Glutamatergic neuron (in vitro differentiated cells): ENCODE results near the gene GGCT. TPM values are rescaled to one million over a fixed set of nuclear protein-coding genes. Genes with fewer than 3 reads are reported as not detected.
A peak's percentile ranks its signal among the peaks of the same experiment; 100 is the strongest.

Experiments
- DNase-seq: peaks from one replicate; pipeline ENCODE4 v3.0.0; 2022
- H3K27ac Mint-ChIP-seq: one replicate; pipeline ENCODE4 v1.8.0; 2020; ENCODE audit warnings: mild to moderate bottlenecking, mixed read lengths, inconsistent platforms; ENCODE audit not compliant: unreplicated experiment
- H3K27me3 Mint-ChIP-seq: one replicate; pipeline ENCODE4 v1.8.0; 2020; ENCODE audit warnings: mild to moderate bottlenecking, moderate library complexity, mixed read lengths, inconsistent platforms; ENCODE audit not compliant: unreplicated experiment
- H3K36me3 Mint-ChIP-seq: one replicate; pipeline ENCODE4 v1.8.0; 2020; ENCODE audit warnings: mild to moderate bottlenecking, mixed read lengths, inconsistent platforms; ENCODE audit not compliant: unreplicated experiment
- H3K4me1 Mint-ChIP-seq: one replicate; pipeline ENCODE4 v1.8.0; 2020; ENCODE audit warnings: mild to moderate bottlenecking, low read depth, mixed read lengths, inconsistent platforms; ENCODE audit not compliant: unreplicated experiment
- H3K4me3 Mint-ChIP-seq: one replicate; pipeline ENCODE4 v1.8.0; 2020; ENCODE audit warnings: mild to moderate bottlenecking, mixed read lengths, inconsistent platforms; ENCODE audit not compliant: unreplicated experiment
- H3K9me3 Mint-ChIP-seq: one replicate; pipeline ENCODE4 v1.8.0; 2020; ENCODE audit warnings: mild to moderate bottlenecking, moderate library complexity, mixed read lengths, inconsistent platforms; ENCODE audit not compliant: unreplicated experiment
- total RNA-seq: library from RNA; stranded (reverse); fragmentation: NEBNext Ultra II Directional; extraction: Animal tissue kit (Norgen Biotek cat#: 25700); gene quantifications from one replicate; pipeline ENCODE4 v1.2.1, GENCODE V29; 2021; ENCODE audit not compliant: unreplicated experiment
- TF ChIP-seq, protein P1 (sequence below): fragments of 200-600 bp; sonication (generic); IDR thresholded peaks from one replicate; pipeline ENCODE4 v1.5.0; 2021; ENCODE audit not compliant: partially characterized antibody, unreplicated experiment

The GGCT gene
- total RNA-seq, 1 donor from 2014 or later: 25.0 TPM

DNA sequence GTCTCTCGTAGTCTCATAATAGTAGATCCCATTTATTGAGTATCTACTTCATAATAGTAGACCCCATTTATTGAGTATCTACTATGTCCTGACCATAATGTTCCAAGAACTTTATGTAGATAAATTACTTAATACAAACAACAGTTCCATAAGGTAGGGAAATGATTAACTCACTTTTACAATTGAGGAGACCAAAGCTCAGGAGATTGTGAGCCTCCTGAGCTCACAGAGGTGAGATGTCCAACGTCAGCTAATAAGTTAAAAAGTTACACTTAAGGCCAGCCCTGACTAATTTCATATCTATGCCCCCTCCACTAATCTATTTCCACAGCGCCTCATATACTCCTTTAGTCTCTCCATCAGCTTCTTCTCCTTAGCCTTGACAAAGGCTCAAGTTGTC, 17.5 kb upstream of the GGCT start:
- H3K4me3 Mint-ChIP-seq: no peak overlapping the region
- no peaks in the 10 kb centered on the region for H3K9me3 Mint-ChIP-seq
- H3K27me3 Mint-ChIP-seq: no peaks in the 10 kb centered on the region
- H3K27ac Mint-ChIP-seq: no peak overlapping the region
- TF ChIP-seq, protein P1, sequence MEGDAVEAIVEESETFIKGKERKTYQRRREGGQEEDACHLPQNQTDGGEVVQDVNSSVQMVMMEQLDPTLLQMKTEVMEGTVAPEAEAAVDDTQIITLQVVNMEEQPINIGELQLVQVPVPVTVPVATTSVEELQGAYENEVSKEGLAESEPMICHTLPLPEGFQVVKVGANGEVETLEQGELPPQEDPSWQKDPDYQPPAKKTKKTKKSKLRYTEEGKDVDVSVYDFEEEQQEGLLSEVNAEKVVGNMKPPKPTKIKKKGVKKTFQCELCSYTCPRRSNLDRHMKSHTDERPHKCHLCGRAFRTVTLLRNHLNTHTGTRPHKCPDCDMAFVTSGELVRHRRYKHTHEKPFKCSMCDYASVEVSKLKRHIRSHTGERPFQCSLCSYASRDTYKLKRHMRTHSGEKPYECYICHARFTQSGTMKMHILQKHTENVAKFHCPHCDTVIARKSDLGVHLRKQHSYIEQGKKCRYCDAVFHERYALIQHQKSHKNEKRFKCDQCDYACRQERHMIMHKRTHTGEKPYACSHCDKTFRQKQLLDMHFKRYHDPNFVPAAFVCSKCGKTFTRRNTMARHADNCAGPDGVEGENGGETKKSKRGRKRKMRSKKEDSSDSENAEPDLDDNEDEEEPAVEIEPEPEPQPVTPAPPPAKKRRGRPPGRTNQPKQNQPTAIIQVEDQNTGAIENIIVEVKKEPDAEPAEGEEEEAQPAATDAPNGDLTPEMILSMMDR: no peak
- no peak for DNase-seq
- peaks cover 10% of the 10 kb centered on the region for H3K4me1 Mint-ChIP-seq
- H3K36me3 Mint-ChIP-seq: no peaks in the 10 kb centered on the region

DNA sequence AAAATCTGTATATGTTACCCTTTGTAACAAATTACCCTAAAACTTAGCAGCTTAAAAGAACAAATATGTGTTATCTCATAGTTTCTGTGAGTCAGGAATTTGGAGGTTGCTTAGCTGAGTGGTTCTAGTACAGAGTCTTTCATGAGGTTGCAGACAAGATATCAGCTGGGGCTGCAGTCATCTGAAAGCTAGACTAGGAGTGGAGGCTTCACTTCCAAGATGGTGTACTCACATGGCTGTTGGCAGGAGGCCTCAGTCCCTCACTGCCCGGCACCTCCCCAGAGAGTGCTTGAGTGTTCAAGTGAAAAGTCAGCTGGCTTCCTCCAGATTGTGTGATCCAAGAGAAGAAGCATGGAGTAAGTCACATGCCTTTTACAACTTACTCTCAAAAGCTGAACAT, 16.9 kb upstream of the GGCT start:
- no peaks in the 10 kb centered on the region for H3K9me3 Mint-ChIP-seq
- peak; percentile 28 for DNase-seq
- no peaks in the 10 kb centered on the region for H3K27me3 Mint-ChIP-seq
- TF ChIP-seq, protein P1: no peak
- no peak overlapping the region for H3K27ac Mint-ChIP-seq
- H3K4me3 Mint-ChIP-seq: no peak overlapping the region
- no peaks in the 10 kb centered on the region for H3K36me3 Mint-ChIP-seq
- peaks cover 10% of the 10 kb centered on the region for H3K4me1 Mint-ChIP-seq

DNA sequence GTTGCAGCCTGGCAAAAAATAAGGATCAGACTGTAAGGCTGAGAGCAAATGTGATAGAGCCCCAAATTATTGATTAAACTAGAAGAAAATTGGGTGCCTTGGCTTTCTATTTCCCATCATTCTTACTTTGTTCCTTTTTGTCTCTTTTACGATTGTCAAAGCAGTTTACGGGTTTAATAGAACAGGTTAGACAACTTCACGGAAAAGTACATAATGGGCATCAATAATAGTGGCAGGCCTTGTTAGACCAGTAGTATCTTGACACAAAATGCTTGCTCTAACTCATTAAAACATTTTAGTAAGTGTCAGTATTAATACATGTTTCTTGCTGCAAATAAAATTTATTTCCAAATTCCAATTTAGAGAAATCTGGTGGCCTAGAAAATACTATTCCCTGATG, 14.5 kb upstream of the GGCT start:
- no peaks in the 10 kb centered on the region for H3K27me3 Mint-ChIP-seq
- no peaks in the 10 kb centered on the region for H3K36me3 Mint-ChIP-seq
- TF ChIP-seq, protein P1: no peak
- no peak overlapping the region for H3K27ac Mint-ChIP-seq
- H3K4me3 Mint-ChIP-seq: no peak overlapping the region
- H3K4me1 Mint-ChIP-seq: peaks cover 10% of the 10 kb centered on the region
- DNase-seq: no peak
- H3K9me3 Mint-ChIP-seq: no peaks in the 10 kb centered on the region

DNA sequence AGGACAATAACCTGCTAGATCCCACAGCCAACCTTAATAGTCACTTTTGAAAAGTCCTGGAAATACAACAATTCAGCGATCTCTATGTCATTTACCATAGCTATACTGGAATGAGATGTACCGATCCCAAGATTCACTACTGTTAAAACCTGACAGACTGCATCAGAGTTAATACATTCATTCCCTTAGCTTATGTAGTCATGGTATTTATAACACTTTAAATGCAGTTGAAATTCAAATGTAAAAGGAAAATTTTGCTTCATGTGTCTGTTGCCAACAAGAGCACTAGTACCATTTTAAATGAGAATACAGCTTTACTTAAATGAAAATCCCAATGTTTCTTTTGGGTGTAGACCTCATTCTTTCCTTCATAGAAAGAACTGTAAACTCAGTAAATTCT, 11.1 kb upstream of the GGCT start:
- Mint-ChIP-seq H3K9me3 (no peaks in the 10 kb centered on the region), H3K27me3 (no peaks in the 10 kb centered on the region)

DNA sequence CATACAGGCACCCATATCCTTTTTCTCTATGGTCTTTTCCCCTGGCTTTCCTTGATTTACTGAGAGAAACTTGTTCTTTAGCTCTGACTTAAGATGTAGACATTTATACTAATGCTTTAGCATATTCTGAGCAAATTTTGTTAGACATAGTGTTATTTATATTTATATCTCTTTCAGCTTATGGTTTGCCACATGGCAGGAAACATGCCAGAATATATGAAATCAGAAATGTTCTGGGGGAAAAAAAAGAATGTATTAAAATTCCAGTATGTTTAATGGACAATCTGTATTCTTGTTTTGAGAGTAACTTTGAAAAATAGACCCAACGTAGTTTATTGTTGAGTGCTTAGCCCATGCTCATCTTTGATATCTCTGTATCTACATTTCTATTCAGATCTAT, 10.1 kb upstream of the GGCT start:
- H3K4me1 Mint-ChIP-seq: peaks cover 2% of the 10 kb centered on the region
- DNase-seq: no peak

More for the DNA sequence above, 11.1 kb upstream of the GGCT start:
- Mint-ChIP-seq H3K27ac (no peak overlapping the region), H3K4me3 (no peak overlapping the region), H3K36me3 (no peaks in the 10 kb centered on the region), H3K4me1 (peaks cover 7% of the 10 kb centered on the region)
- TF ChIP-seq, protein P1: no peak
- no peak for DNase-seq

More for the DNA sequence above, 10.1 kb upstream of the GGCT start:
- TF ChIP-seq, protein P1: no peak
- no peaks in the 10 kb centered on the region for H3K9me3 Mint-ChIP-seq
- no peaks in the 10 kb centered on the region for H3K36me3 Mint-ChIP-seq
- no peak overlapping the region for H3K27ac Mint-ChIP-seq
- H3K27me3 Mint-ChIP-seq: no peaks in the 10 kb centered on the region
- no peak overlapping the region for H3K4me3 Mint-ChIP-seq
